Measurements from ENCODE around the gene C7orf25. TPM values are rescaled to one million over a fixed set of nuclear protein-coding genes. Genes with fewer than 3 reads are reported as not detected.

C7orf25 gene
- total RNA-seq, 1 donor from 2014 or later, result 8.5 TPM

- Mint-ChIP-seq H3K27ac (ENCODE audit: unreplicated experiment) (no peak overlapping the region), H3K4me3 (ENCODE audit: unreplicated experiment) (no peak overlapping the region), H3K9me3 (ENCODE audit: unreplicated experiment) (no peaks in the 10 kb centered on the region), H3K27me3 (ENCODE audit: low read depth, unreplicated experiment) (no peaks in the 10 kb centered on the region), H3K4me1 (ENCODE audit: low read depth, unreplicated experiment) (no peaks in the 10 kb centered on the region), H3K36me3 (ENCODE audit: low read depth, unreplicated experiment) (peaks cover 2% of the 10 kb centered on the region)
- TF ChIP-seq, protein P1, sequence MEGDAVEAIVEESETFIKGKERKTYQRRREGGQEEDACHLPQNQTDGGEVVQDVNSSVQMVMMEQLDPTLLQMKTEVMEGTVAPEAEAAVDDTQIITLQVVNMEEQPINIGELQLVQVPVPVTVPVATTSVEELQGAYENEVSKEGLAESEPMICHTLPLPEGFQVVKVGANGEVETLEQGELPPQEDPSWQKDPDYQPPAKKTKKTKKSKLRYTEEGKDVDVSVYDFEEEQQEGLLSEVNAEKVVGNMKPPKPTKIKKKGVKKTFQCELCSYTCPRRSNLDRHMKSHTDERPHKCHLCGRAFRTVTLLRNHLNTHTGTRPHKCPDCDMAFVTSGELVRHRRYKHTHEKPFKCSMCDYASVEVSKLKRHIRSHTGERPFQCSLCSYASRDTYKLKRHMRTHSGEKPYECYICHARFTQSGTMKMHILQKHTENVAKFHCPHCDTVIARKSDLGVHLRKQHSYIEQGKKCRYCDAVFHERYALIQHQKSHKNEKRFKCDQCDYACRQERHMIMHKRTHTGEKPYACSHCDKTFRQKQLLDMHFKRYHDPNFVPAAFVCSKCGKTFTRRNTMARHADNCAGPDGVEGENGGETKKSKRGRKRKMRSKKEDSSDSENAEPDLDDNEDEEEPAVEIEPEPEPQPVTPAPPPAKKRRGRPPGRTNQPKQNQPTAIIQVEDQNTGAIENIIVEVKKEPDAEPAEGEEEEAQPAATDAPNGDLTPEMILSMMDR (IDR thresholded peaks at IDR 0.05; ENCODE audit: insufficient read depth, low read depth, low read length), result no peak
- no peak for TF ChIP-seq EZH2 (IDR thresholded peaks at IDR 0.05; ENCODE audit: insufficient read depth, low read length)
- Histone ChIP-seq H3K9ac (ENCODE audit: low read length) (no peak overlapping the region), H3K27me3 (ENCODE audit: insufficient read depth, low read length) (no peaks in the 10 kb centered on the region), H3K4me3 (ENCODE audit: insufficient read depth, low read depth, low read length) (no peak overlapping the region), H3K36me3 (ENCODE audit: insufficient read depth, low read length) (no peaks in the 10 kb centered on the region), H3K79me2 (ENCODE audit: insufficient read depth, low read length) (no peaks in the 10 kb centered on the region), H2AFZ (ENCODE audit: low read depth, low read length) (no peak overlapping the region), H4K20me1 (ENCODE audit: insufficient read depth, low read length) (no peaks in the 10 kb centered on the region), H3K27ac (ENCODE audit: low read depth, low read length) (no peak overlapping the region), H3K4me2 (ENCODE audit: low read length) (no peak overlapping the region), H3K9me3 (ENCODE audit: insufficient read depth, low read depth, low read length) (no peaks in the 10 kb centered on the region), H3K4me1 (ENCODE audit: insufficient read depth, low read length) (no peaks in the 10 kb centered on the region)
- FAIRE-seq (no peak), DNase-seq (ENCODE audit: low read depth) (no peak)
Measured at GRCh38 chr7:42878303-42878702, 33.6 kb downstream of the C7orf25 start.

DNA sequence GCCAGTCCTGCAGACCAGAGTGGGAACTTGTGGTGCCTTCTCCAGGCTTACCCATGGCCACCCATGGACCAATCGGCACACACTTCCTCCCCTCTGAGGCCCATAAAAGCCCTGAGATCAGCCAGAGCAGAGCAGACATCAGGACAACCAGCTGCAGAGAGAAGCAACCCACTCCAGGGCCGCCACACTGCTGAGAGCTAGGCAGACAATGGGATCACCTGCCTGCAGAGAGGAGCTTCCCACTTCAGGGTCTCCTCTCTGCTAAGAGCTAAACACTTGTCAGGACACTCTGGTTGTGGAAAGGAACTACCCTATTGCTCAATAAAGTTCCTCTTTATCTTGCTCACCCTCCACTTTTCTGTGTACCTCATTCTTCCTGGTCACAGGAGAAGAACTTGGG is 34.0 kb downstream of the C7orf25 start:
- no peak overlapping the region for H3K4me3 Mint-ChIP-seq (ENCODE audit: unreplicated experiment)
- no peak for DNase-seq (ENCODE audit: low read depth)
- peaks cover under 1% of the 10 kb centered on the region for H3K27me3 Mint-ChIP-seq (ENCODE audit: low read depth, unreplicated experiment)
- H3K9ac ChIP-seq (ENCODE audit: low read length), result no peak overlapping the region
- no peaks in the 10 kb centered on the region for H3K4me1 ChIP-seq (ENCODE audit: insufficient read depth, low read length)
- no peaks in the 10 kb centered on the region for H3K27me3 ChIP-seq (ENCODE audit: insufficient read depth, low read length)
- no peak overlapping the region for H3K27ac ChIP-seq (ENCODE audit: low read depth, low read length)
- no peaks in the 10 kb centered on the region for H3K9me3 Mint-ChIP-seq (ENCODE audit: unreplicated experiment)
- no peaks in the 10 kb centered on the region for H3K4me1 Mint-ChIP-seq (ENCODE audit: low read depth, unreplicated experiment)
- H3K36me3 Mint-ChIP-seq (ENCODE audit: low read depth, unreplicated experiment), result peaks cover 2% of the 10 kb centered on the region
- H2AFZ ChIP-seq (ENCODE audit: low read depth, low read length), result no peak overlapping the region
- no peak for TF ChIP-seq EZH2 (IDR thresholded peaks at IDR 0.05; ENCODE audit: insufficient read depth, low read length)
- TF ChIP-seq, protein P1 (IDR thresholded peaks at IDR 0.05; ENCODE audit: insufficient read depth, low read depth, low read length), result no peak
- FAIRE-seq, result no peak
- no peaks in the 10 kb centered on the region for H3K9me3 ChIP-seq (ENCODE audit: insufficient read depth, low read depth, low read length)
- no peak overlapping the region for H3K27ac Mint-ChIP-seq (ENCODE audit: unreplicated experiment)
- no peaks in the 10 kb centered on the region for H3K79me2 ChIP-seq (ENCODE audit: insufficient read depth, low read length)
- H3K4me2 ChIP-seq (ENCODE audit: low read length), result no peak overlapping the region
- no peaks in the 10 kb centered on the region for H3K36me3 ChIP-seq (ENCODE audit: insufficient read depth, low read length)
- no peaks in the 10 kb centered on the region for H4K20me1 ChIP-seq (ENCODE audit: insufficient read depth, low read length)
- no peak overlapping the region for H3K4me3 ChIP-seq (ENCODE audit: insufficient read depth, low read depth, low read length)

DNA sequence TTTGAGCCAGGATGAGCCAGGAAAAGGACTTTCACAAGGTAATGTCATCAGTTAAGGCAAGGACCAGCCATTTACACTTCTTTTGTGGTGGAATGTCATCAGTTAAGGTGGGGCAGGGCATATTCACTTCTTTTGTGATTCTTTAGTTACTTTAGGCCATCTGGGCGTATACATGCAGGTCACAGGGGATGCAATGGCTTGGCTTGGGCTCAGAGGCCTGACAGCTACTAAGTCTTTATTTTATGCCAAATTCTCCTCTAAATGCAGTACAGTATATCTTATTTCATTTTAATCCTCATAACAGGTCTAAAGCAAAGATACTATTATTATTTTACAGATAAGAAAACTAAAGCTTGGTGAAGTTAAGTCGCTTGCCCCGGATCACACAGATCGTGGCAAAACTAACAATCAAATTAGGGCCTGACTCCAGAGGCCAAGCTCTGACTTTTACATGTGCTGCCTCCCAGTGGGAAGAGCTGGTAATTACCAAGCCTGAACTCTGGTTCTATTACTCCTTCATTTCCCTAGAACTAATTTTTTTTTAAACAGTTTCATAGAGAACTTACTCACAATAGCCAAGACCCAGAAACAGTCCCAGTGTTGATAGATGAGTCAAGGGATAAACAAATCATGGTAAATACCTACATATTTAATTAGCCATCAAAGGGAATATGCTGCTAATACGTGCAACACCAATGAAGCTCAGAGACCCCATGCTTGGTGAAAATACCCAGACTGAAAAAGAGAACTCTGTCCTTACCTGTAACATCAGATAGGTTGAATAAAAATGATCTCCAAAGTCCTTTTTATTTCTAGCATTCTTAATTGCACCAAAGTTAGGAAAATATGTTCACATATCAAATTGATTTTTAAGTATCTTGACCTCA is 35.4 kb downstream of the C7orf25 start:
- H3K9ac ChIP-seq (ENCODE audit: low read length), result no peak overlapping the region
- H3K4me2 ChIP-seq (ENCODE audit: low read length), result no peak overlapping the region
- Mint-ChIP-seq H3K36me3 (ENCODE audit: low read depth, unreplicated experiment) (peaks cover 2% of the 10 kb centered on the region), H3K27ac (ENCODE audit: unreplicated experiment) (no peak overlapping the region), H3K4me3 (ENCODE audit: unreplicated experiment) (no peak overlapping the region), H3K27me3 (ENCODE audit: low read depth, unreplicated experiment) (peaks cover 4% of the 10 kb centered on the region), H3K4me1 (ENCODE audit: low read depth, unreplicated experiment) (no peaks in the 10 kb centered on the region), H3K9me3 (ENCODE audit: unreplicated experiment) (no peaks in the 10 kb centered on the region)
- H3K4me1 ChIP-seq (ENCODE audit: insufficient read depth, low read length), result no peaks in the 10 kb centered on the region
- no peak overlapping the region for H3K27ac ChIP-seq (ENCODE audit: low read depth, low read length)
- no peaks in the 10 kb centered on the region for H3K9me3 ChIP-seq (ENCODE audit: insufficient read depth, low read depth, low read length)
- peak; percentile 22 for DNase-seq (ENCODE audit: low read depth)
- no peaks in the 10 kb centered on the region for H3K36me3 ChIP-seq (ENCODE audit: insufficient read depth, low read length)
- no peaks in the 10 kb centered on the region for H4K20me1 ChIP-seq (ENCODE audit: insufficient read depth, low read length)
- no peak for FAIRE-seq
- H3K4me3 ChIP-seq (ENCODE audit: insufficient read depth, low read depth, low read length), result no peak overlapping the region
- H2AFZ ChIP-seq (ENCODE audit: low read depth, low read length), result no peak overlapping the region
- no peaks in the 10 kb centered on the region for H3K79me2 ChIP-seq (ENCODE audit: insufficient read depth, low read length)
- no peaks in the 10 kb centered on the region for H3K27me3 ChIP-seq (ENCODE audit: insufficient read depth, low read length)
- TF ChIP-seq EZH2 (IDR thresholded peaks at IDR 0.05; ENCODE audit: insufficient read depth, low read length), result no peak
- TF ChIP-seq, protein P1 (IDR thresholded peaks at IDR 0.05; ENCODE audit: insufficient read depth, low read depth, low read length), result peak; percentile 83
